Measurements from ENCODE around the gene PHC3.
A peak's percentile ranks its signal among the peaks of the same experiment; 100 is the strongest.

- peak in 1 of 3 experiments; percentile 28 for TF ChIP-seq CTCF (optimal IDR thresholded peaks at IDR 0.05 in 1 of 3, IDR thresholded peaks at IDR 0.05 in 1 of 3, conservative IDR thresholded peaks at IDR 0.05 in 1 of 3; ENCODE audit: extremely low read depth in 1 of 3, insufficient read depth in 2 of 3, low read length in 3 of 3)
- no peak for TF ChIP-seq EZH2 (IDR thresholded peaks at IDR 0.05; ENCODE audit: low read length)
These were observed at the start of gene PHC3 for GRCh38 chr3:170180908-170181885.

Data from keratinocyte (primary cell).